GM19193 (cell line): ENCODE data around the gene NAT9.

Experiments used
- POLR2A ChIP-seq: IDR thresholded peaks from 4 replicates; pipeline ENCODE4 v1.6.1; 2011; ENCODE audit not compliant: insufficient read depth, insufficient read length; ENCODE audit errors: extremely low read depth

NAT9 gene, protein sequence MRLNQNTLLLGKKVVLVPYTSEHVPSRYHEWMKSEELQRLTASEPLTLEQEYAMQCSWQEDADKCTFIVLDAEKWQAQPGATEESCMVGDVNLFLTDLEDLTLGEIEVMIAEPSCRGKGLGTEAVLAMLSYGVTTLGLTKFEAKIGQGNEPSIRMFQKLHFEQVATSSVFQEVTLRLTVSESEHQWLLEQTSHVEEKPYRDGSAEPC

DNA sequence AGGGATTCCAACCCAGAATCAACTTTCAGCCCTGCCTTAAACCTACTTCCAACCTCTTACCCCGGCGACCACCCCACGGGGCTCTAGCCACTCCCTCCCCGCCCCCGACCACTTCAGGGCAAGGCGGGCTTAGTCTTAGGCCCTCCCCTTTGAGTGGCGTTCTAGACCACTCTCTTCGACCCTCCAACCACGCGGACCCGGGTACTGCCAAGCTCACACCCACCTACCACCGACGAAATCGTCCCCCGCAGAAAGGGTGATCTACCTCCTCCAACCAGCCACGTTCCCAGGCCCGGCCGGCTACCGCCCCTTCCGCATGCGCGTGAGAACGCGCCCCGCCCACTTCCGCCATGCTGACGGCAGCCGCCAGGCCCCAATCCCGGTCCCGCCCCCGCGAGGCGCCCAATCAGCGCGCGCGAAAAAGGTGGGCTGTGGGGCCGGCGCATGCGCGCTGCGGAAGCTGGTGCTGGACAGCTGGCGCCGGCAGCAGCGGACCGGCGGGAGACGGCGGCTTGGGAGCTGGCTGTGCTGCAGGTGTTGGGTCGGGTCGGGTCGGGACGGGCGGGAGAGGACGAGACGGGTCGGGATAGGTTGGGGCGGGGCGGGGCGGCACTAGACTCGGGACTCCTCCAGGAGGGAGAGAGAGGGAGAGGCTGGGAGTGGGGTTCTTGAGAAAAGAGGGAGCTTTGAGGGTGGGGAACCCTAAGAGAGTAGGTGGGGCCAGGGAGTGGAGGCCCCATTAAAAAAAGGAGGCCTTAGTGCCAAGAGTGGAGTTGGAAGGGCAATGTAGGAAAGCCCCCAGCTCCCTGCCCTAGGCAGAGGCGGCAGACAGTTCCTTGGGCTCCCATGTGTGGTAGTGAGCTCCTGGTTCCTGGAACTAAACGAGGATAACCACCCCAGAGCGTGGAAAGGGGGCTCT lies at the start of gene NAT9:
Gene NAT9 (minus strand): TSS at position 302 of the 919 bp plus-strand sequence. CDS start 647 bp downstream, outside the sequence.
- TF ChIP-seq POLR2A: peak; percentile 85

DNA sequence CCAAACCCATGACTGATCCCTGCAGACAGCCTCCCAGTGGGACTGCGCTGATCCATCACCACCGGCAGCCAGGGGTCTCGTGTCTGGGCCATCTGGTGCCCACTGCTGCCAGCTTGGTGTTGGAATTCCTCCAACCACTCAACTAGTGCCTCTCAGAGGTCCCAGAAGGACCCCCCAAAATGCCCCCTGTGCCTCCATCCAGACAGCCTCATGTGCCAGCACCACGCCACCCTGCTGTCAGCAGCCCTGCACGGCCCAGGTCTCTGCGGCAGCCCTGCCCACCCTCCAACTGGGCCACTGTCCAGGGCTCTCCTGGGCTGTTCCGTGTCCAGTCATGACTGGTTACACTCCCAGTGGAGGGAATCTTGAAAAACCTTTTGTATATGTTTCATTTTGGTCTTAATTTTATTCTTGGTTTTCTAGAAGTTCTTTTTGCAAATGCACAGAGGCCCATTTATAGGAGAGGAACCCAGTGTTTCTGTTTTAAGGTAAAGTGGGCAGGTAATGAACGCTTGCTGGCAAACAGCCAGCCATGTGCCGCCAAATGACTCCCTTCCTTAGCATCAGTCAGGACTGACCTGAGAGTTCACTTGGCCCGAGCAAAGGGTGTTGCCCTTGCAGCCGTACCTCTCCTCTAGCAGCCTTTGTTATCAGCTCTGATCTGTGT lies 48.9 kb upstream of the NAT9 start:
- no peak for TF ChIP-seq POLR2A

DNA sequence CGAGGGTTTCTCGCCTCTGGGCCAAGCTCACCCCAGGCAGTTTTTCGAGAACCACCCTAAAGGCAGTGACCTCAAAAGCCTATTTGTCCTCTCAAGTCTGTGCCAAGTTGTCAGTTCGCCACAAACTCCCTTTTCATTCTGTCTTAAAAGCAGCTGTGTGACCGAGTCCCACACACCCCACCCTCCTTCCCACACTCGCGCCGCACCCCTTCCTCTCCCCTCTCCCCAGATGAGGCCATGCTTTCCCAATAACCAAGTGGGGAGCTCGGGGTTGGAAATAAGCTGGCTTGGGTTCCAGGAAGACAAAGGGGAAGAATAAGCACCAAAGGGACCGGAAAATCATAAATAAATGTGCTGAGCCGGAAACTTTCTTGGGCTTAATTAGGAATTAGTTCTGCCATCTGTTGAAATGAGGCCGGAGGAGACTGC lies 46.8 kb upstream of the NAT9 start:
- TF ChIP-seq POLR2A: no peak

DNA sequence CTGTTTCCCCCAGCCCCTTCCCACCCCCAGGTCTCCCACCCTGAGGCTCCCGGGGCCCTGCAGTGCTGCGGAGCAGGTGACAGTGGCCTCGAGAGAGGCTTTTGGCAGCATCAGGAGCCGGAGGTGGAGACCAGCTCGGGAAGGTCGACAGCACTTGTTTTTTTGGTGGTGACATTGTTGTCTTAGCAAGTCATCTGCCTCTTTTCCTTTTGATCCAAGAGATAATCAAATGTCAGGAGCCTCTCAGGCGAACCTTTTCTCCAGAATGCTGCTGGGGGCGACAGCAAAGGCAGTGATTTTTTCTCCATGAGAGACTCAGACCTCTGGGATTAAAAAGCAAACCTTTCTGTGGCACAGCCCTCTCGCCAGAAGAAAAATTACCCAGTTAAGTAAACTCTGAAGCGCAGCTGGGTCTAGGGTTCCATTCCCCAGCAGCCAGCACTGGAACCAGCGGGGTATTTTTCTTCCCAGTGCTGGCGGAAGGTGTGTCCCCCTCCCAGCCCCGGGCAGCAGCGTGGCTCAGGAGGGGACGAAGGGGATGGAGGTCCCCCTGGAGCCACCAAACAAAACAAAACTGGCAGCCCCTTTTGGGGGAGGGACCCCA lies 46.3 kb upstream of the NAT9 start:
- TF ChIP-seq POLR2A: no peak

DNA sequence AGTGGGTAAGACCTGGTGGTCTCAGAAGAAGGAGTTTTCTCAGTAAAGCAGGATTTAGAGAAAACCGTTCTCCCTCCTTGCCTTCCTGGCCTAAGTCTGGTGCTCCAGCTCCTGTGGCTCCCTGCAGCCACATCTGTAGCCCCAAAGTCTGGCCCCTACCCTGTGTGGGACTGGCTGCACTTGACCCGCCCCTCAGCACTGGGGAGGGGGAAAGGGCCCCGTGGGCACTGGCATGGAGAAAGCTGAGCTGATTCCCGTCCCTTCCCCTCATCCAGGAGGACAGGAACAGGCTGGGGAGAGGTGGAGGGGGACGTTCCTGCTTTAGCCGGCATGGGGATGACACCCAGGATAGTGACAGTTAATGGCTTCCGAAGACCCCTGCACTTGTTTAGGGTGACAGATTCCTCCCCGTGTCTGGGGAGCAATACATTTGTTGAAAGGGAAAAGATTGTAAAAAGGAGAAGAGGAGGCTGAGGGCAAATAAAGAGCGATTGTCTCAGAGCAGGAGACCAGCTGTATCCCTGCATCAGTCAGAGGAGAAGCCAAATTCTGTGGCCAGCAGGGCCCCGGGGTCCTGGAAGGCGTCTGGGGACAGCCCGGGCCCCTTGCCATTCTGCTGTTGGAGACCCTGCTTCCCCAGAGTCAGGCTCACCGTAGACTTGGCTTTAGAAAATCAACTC lies 45.6 kb upstream of the NAT9 start:
- no peak for TF ChIP-seq POLR2A

DNA sequence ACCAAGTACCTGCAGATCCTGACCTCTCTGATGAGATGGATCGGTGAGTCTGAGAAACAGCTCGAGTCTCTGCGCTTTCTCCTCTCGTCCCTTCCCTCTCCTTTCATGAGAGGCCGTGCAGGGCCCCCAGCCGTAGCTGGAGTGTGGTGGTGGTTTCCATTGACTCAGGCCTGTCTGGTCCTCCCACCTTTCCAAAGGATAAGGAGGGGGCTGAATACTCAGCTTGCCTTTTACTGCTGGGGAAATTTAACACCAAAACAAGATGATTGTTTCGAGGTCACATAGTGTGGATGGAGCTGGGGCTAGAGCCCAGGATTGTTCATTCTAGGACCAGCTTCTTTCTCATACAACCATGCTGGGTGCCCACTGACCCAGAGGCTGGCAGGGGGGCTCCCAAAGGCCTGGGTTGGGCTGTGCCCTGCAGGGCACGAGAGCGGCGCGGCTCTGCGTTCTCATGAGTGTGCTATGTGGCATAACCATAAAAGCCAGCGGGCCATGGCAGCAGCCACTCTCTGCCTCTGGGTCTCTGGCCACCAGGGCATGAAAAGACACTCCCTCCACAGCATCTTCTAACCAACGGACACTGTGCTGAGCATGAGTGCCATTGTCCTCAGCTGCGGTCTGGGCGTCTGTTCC lies 43.8 kb upstream of the NAT9 start:
- TF ChIP-seq POLR2A: no peak

DNA sequence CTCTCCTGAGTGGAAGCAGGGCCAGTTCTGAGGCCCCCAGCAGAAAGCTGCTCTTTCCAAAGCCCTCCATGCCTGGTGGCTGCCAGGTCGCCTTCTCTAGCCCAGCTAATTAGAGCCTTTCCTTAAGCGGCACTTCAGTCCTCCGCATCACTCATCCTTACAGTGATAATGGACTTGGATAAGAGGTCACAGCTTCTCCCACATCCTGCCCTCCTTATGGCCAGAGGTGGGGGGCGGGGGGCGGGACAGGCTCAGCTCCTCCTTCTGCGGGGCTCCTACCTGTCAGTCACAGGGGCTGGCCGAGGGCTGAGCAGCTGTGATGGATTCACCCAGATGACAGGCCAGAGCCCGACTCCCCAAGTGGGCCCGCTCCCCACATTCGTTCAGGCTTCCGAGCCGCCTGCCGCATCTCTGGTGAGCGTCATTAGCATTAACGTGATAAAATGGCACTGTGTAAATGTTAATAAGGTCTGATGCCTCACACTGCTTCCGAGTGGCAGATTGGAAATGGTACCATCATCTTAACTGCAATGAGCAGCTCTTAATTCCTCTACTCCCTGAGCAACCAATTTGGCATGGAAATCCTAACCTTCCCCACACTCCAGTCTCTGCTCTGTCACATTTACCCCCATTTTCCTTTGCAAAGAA lies 42.3 kb upstream of the NAT9 start:
- TF ChIP-seq POLR2A: no peak

DNA sequence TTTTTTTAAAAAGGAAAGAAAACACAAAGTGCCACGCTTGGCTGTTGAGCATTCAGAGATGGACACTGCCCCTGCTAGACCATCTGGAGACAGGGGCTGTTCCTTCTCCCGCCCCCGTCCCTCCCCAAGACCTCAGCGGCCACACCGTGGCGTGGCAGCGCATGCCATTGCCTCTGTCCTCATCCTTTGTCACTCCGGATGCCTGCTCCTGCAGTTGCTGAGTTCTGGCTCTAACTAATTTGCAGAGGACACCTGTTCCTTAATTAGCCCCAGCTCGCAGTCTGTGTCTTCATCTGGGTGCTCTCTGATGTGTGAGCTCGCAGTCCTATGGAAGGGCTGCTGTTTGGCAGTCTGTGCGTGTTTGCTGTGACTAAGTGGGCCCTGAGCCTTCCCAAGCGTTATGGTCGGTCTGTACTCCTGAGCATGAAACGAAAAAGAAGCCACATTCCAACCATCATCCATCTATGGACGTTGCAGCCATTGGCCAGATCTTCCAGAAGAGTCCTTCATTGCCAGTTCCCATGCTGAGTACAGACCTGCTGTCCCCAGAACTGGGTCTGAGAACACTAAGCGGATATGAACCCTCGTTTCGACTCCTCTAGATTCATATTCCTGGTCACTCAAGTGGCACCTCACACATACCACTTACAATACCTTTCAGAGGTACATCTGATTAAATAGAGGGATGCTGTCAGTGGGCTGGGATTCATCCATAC lies 40.9 kb upstream of the NAT9 start:
- no peak for TF ChIP-seq POLR2A

DNA sequence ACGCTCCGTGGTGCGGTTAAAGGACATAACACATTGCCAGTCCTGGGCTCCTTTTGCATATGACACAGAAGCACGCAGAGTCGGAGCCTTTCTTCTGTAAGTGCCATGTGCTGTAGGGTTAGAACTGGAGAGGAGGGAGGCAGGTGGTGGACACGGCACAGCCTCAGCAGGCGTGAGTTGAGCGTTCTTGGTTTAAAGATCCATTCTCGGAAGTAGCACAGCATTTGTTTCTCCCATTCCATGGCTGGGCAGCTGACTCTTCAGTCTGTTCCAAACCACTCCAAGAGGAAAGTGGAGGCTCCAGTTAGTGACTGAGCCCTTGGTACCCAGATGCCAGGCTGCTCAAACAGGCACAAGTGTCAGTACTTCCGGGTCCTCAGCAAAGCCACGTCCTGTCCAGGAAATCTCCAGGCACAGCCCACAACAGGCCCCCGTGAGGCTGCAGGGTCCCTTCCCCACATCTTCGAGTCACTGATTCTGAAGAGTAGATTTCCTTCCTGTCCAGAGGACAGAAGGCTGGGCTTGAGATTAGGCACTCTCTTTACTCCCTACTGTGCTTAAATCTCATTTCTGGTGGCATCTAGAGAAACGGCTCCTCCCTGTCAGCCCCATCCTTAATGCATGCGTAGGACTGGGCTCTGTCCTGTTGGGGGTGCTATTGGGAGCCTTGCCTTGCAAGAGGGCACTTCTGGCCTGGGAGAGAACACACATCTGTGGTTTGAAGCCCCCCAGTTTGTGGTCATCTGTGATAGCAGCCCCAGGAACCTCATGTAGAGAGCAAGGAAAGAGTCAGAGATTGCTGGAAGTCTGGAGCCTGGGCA lies 39.6 kb upstream of the NAT9 start:
- TF ChIP-seq POLR2A: no peak

DNA sequence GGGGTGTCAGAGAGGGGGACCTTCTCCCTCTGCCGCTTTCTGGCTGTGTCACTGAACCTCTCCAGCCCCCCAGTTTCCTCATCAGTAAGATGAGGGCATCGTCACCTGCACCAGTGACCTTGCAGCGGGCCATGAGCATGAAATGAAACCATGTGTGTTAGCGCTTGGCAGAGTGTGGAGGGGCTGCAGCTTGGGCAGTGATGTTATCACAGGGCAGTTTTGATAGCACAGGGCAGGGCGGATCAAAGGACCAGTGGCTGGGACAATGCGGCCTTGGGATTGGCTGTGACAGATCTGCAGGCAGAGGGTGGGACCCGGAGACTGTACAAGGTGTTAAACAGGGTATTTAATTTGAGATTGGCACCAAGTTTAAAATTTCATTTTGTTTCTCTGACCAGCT lies 38.9 kb upstream of the NAT9 start:
- TF ChIP-seq POLR2A: no peak

DNA sequence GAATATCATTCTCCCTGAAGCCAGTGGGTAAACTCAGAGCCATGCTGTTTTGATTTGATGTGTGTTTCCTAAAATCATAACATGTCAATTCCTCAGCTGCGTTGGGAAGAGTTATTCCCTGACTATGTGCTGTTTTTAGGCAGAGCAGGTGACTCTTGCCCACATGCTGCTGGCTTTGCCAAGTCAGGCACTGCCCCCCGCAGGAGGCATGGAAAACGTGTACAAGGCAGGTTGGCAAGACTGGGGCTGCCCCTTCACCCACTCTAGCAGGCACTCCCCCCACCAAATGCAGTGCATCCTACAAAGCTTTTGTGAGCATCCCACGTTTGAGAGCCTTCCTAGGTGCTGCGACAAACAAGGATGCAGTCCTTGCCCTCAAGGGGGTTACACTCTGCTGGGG lies 38.3 kb upstream of the NAT9 start:
- no peak for TF ChIP-seq POLR2A
